ENCODE data around the gene PFDN1.

GRCh38 chr5:140252470-140253126, 50.3 kb downstream of the PFDN1 start:
- TF ChIP-seq CTCF (conservative IDR thresholded peaks at IDR 0.05; ENCODE audit: low read depth, low read length) (no peak), EZH2phosphoT487 (IDR thresholded peaks at IDR 0.05; ENCODE audit: borderline replicate concordance, low read length) (no peak), EZH2 (IDR thresholded peaks at IDR 0.05; ENCODE audit: low read length, unreplicated experiment) (no peak)
